Eye (tissue), 1 donor: ENCODE results near the gene DHX40.
A peak's percentile ranks its signal among the peaks of the same experiment; 100 is the strongest.
"Not testable (repeated sequence)": the region's sequence is repeated elsewhere in the genome, so short reads cannot be mapped to it uniquely, and the experiment has no call there.

Experiments
- DNase-seq: peaks from one replicate; pipeline ENCODE4 v3.0.0-alpha.2; 2015

The DHX40 gene

GRCh38 chr17:59558953-59559352, 6.5 kb upstream of the DHX40 start:
- no peak for DNase-seq

- no peak for DNase-seq
Measured at GRCh38 chr17:59561042-59561441, 4.4 kb upstream of the DHX40 start.

DNA sequence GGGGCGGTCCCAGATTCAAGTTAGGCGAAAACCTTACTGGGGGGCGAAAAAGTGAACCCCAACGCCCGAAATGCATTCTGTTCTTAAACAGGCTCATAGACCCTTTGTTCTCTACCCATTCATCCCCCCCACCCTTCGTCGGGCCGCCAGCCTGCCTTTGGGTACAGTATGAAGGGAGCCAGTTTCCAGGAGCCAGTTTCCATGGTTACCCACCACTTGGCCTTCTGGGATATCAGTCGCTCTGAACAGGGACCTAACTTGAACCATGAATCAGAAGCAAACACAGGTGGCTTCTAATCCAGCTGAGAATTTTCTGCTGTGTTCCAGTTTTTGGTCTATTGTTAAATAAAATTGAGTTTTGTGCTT, 532 bp downstream of the DHX40 start:
- peak; percentile 91 for DNase-seq

DNA sequence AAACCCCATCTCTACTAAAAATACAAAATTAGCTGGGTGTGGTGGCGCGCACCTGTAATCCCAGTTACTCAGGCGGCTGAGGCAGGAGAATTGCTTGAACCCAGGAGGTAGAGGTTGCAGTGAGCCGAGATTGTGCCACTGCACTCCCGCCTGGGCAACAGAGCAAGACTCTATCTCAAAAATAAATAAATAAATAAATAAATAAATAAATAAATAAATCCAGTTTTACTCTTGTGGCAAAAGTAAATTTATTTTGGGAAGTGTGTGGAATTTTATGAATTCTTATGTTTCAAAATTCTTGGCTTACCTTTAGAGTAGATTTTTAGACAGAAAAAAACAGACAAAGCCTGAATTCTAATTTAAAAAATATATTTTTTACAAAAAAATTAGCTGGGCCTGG, 3.7 kb downstream of the DHX40 start:
- DNase-seq = not testable (repeated sequence)

- no peak for DNase-seq
Measured at GRCh38 chr17:59572301-59572924, 7.0 kb downstream of the DHX40 start.

GRCh38 chr17:59584168-59584567, 18.8 kb downstream of the DHX40 start:
- DNase-seq = not testable (repeated sequence)

GRCh38 chr17:59600169-59600568, 34.8 kb downstream of the DHX40 start:
- DNase-seq = no peak

- no peak for DNase-seq
Measured at GRCh38 chr17:59601130-59601529, 35.7 kb downstream of the DHX40 start.

- no peak for DNase-seq
Measured at GRCh38 chr17:59607061-59607460, 41.7 kb downstream of the DHX40 start.

DNA sequence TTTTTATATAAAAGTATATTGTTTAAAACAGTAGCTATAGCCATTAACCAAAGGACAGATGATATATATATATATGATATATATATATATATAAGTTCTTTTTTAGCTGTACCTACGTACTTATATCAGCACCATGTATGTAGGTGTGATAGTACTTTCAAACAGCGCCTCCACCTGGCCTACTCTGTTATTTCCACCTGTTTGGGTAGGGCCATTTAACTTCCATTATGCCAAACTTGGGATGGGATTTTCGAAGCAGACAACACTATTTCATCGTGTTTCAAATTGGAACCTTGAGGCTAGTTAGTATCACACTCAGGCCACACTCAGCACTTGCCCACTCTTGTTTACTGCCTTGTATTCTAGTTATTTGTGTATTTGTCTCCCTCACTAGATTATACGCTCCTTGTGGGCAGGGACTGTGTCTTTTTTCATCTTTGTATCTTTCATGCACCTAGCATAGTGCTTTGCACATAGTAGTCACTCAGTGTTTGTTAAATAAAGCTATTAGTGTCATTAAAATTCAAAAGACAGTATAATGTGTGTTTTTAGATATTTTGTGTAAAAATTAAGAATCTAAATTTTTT, 42.5 kb downstream of the DHX40 start:
- no peak for DNase-seq

GRCh38 chr17:59611503-59611902, 46.1 kb downstream of the DHX40 start:
- no peak for DNase-seq

- no peak for DNase-seq
Measured at GRCh38 chr17:59616253-59616920, 51.0 kb downstream of the DHX40 start.

DNA sequence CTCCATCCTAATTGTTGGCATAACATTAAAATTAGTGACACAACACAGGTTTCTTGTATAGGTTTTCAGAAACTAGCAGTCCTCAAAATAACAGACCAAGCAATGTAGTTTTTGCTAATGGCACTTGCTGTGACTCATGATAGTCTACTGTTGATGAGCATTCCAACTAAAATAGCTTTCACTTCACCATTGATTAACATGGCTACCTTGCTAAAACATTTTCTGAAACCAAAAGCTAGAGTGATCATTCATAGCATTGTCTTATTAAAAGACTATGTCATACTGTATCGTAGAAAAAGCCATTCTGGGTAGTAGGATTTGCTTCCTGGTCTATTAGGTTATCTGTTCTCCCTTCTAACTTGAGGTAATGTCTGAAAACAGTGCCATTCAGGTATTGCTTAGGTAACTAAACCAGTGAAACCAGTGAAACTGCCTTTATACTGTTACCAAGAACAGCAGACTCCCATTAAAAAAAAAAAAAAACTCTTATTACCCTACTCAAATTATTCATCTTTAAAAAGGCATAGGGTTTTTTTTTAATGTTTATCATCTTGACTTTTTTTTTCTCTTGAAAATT, 51.8 kb downstream of the DHX40 start:
- no peak for DNase-seq

DNA sequence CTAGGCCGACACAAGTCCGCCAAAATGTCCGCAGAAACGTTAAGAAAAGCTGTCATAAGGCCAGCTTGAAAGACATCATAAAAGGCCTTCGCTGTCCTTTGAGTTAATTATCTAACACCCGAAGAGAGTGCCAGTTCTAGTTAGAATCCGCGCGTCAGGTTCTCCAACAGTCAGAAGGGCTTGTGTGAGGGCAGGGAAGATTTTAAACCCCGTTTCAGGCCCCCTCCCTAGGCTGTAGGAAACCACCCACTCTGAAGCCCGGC, 53.6 kb downstream of the DHX40 start:
- no peak for DNase-seq

DNA sequence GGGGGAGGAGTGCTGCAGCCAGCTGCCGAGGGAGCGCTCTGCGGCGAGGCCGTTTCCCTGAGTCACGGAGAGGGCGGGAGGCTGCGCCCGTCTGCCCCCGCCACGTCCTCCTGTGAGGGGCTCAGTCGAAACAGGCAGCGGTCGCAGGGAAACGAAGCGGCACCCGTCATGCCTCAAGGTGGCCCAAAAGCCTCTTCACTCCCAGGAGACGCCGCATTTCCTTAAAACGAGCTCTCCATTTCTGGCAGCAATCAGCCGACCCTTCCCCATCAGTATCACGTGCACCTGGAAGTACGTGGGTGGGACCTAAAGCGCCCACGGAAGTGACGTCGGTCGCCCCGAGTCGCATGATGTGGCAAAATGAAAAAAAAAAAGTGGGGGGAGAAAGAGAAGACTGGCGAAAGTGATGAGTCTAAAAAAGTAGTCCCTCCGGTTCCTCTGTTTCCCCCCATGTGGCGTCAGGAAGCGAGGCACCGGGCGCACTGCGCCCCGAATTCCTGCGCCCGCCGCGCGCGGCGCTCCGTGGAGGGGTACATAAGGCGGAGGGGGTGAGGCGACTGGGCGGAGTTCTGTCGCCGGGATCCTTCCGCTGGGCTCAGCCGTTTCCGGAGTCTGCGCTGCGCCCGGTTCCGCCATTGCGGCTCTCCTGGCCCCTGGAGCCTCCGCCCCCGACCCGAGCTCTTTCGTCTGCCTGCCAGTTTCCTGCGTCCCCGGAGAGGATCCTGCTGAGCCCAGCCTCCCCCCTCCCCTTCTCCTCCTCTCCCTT, 54.1 kb downstream of the DHX40 start, which contains the start of gene CLTC:
Gene CLTC (plus strand): TSS at position 598 of the 766 bp plus-strand sequence. CDS start 237 bp downstream, outside the sequence.
- DNase-seq = peak; percentile 99

DNA sequence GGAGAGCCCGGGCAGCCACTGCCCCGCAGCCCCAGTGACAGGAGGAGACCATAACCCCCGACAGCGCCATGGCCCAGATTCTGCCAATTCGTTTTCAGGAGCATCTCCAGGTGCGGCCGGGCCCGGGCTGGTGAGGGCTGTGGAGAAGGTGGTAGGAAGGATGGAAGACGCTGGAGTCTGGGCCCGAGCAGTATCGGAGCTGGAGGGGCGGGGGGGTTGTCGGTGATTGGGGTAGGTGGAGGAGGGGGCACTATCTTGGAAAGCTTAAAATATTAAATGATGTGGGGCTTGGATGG, 54.6 kb downstream of the DHX40 start:
- DNase-seq = no peak

DNA sequence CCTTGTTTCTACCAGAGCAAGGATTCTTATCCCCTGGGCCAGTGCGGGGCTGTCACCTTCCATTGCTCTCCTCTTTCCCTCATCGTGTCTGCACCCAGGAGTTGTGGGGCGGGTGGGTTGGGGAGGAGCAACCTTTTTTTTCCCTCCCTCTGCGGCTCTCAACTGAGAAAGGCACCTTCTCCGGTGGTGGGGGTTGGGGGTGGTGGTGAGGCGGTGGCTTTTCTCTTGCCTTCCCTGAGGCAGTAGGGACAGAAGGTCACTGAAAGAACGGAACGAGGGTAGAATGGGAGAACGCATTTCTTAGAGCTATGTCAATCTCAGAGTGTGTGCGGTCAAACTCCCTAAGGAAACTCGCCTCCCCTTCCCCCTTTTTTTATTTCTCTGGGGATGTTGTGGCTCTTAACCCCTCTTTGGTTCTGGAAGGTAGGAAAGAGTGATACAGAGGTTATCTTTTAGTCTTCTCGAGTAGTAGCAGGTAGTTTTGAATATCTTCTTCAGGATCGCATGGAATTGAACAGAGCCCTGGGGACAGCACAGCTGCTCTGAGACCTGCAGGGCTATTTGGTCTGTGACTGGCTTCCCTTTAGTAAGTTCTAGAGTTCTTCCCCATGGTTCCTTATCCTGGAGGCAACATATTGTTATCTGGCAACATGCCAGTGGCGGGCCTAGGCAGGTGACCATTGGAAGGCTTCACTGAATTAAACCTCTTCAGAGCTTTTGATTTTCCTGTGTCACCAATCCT, 55.3 kb downstream of the DHX40 start:
- peak; percentile 54 for DNase-seq

DNA sequence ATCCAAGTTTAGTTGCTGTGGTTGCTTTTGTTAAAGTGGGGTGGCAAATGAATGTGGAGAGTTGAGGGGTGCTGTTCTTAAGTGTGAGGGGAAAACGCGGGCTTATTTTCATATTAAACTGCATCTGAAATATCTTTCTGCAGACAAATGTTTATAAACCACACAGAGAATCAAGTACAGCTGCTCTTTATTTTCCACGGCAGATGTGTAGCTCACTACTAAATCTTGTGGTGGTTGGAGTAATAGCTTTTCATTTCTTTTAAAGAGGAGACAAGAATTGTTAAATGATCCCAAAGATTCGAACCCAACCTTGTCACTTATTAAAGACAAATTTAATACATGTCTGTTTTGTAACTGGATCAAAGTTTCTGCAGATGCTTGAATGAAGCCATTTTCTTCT, 56.4 kb downstream of the DHX40 start:
- no peak for DNase-seq

DNA sequence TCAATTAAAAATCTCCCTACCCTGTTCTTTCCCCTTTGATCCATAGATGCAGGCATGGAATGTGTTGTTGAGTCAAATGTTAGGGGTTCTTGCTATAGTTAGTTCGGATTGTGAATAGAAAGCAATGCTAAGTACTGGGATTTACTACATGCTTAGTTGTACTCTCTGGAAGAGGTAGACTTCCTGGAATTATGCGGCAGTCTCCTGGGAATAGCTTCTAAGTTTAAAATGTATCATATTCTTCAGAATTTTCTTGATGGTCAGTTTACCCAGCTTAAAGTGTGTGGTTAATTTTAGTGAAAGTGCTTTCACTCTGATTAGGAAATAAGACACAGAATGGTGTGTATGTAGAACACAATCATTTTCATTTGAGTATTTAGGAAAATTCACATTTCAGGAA, 57.7 kb downstream of the DHX40 start:
- DNase-seq = no peak

GRCh38 chr17:59626756-59627155, 61.3 kb downstream of the DHX40 start:
- no peak for DNase-seq

- no peak for DNase-seq
Measured at GRCh38 chr17:59627274-59627673, 61.9 kb downstream of the DHX40 start.

DNA sequence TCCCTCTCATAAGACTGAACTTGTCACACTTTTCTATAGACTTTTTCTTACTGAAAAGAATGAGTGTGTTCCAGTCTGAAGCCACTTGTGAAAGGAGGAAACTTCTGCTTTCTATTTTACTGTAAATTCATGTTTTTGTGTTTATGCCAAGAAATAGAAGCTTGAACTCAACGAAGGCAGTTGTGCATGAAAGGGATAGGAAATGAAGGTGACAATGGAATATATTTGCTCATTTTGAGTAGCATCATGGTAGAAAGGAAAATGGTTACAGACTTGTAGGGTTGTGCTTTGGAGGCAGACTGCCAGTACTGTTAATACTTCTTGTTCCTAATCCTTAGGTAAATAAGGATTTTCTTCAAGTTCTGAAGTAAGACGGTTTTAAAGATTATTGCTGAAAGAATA, 62.4 kb downstream of the DHX40 start:
- no peak for DNase-seq

DNA sequence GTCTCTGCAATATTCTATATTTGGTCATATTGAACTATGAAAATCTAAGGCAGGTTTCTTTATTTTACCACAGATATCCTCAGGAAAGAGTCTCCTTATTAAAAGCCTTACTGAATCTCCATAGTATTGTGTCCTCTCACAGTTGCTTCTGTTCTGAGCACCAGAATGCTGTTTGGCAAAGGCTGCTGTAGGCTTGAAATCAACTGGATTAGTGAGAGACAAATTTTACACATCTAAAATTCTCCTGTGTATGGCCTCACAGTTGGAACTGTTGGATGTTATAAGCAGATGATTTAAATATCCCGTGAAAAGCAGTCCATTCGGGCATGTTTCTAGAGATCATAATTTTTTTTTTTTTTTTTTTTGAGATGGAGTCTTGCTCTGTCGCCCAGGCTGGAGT, 63.8 kb downstream of the DHX40 start:
- no peak for DNase-seq
